A549 (cell line): ENCODE data around the gene AK8. TPM values are rescaled to one million over a fixed set of nuclear protein-coding genes. Genes with fewer than 3 reads are reported as not detected.

Experiments
- ATAC-seq, 2 experiments: fragments of 200-7000 bp in 1 of 2; fragments of >200 bp in 1 of 2; cut with Nextera tagmentation in 1 of 2; cut with Tn5 transposase in 1 of 2; 3 replicates each; pipeline versions ENCODE4 v1.8.0 to v1.9.1; 2018 to 2020; ENCODE audit warnings: mild to moderate bottlenecking in 1 of 2, moderate library complexity in 1 of 2
- CTCF ChIA-PET: fragments of 300-600 bp; sonication (Branson Sonifier 250); formaldehyde crosslinking; extraction: SDS; loops from one replicate; lab custom pipeline; 2021; ENCODE audit warnings: antibody characterized with exemption, inconsistent platforms; lab: Yijun Ruan, JAX
- POLR2A ChIA-PET: fragments of 350-600 bp; formaldehyde crosslinking; extraction: SDS; loops from one replicate; lab custom pipeline; 2021; ENCODE audit warnings: antibody characterized with exemption, inconsistent platforms; lab: Yijun Ruan, JAX
- DNase-seq, 2 experiments: peaks; one replicate each; pipeline versions ENCODE4 v3.0.0 to v3.0.0-alpha.2; 2011 to 2016; ENCODE audit warnings: low read depth in 1 of 2, low spot score in 1 of 2
- FAIRE-seq: peaks from 2 replicates; lab custom pipeline; 2011; peaks lifted over from hg19 to GRCh38; lab: Jason Lieb, UNC
- H3K27ac ChIP-seq, 2 experiments: fragments of >200 bp; sonication (Bioruptor Twin); formaldehyde crosslinking; 3 replicates each; pipeline ENCODE4 v1.5.1; 2016 to 2017
- H3K4me1 ChIP-seq: fragments of >200 bp; sonication (Bioruptor Twin); formaldehyde crosslinking; 3 replicates; pipeline ENCODE4 v1.6.1; 2016
- H3K4me2 ChIP-seq: fragments of >200 bp; sonication (Bioruptor Twin); formaldehyde crosslinking; 3 replicates; pipeline ENCODE4 v1.6.1; 2016
- H3K4me3 ChIP-seq: fragments of >200 bp; sonication (Bioruptor Twin); formaldehyde crosslinking; 3 replicates; pipeline ENCODE4 v1.5.1; 2016
- H3K9me3 ChIP-seq: fragments of >200 bp; sonication (Bioruptor Twin); formaldehyde crosslinking; 3 replicates; pipeline ENCODE4 v1.6.1; 2016
- BHLHE40 ChIP-seq: IDR thresholded peaks from 2 replicates; pipeline ENCODE4 v1.6.1; 2012; ENCODE audit warnings: low read depth, low read length, inconsistent platforms
- CBX2 ChIP-seq: fragments of 200-600 bp; sonication (generic); IDR thresholded peaks from 2 replicates; pipeline ENCODE4 v1.6.1; 2016; ENCODE audit warnings: low read depth, mild to moderate bottlenecking, borderline replicate concordance
- CHD2 ChIP-seq: fragments of 150-350 bp; IDR thresholded peaks from 2 replicates; pipeline ENCODE4 v1.6.1; 2014; ENCODE audit warnings: low read length; ENCODE audit not compliant: partially characterized antibody
- CHD4 ChIP-seq: fragments of 200-600 bp; sonication (generic); IDR thresholded peaks from 2 replicates; pipeline ENCODE4 v1.6.1; 2016; ENCODE audit warnings: antibody characterized with exemption, mild to moderate bottlenecking, borderline replicate concordance
- EHMT2 ChIP-seq: fragments of 200-600 bp; sonication (generic); IDR thresholded peaks from 2 replicates; pipeline ENCODE4 v1.6.1; 2016; ENCODE audit warnings: antibody characterized with exemption, low read depth, mild to moderate bottlenecking, moderate library complexity
- ESRRA ChIP-seq: fragments of 150-350 bp; IDR thresholded peaks from 2 replicates; pipeline ENCODE4 v1.6.1; 2014; ENCODE audit warnings: mild to moderate bottlenecking, low read length, borderline replicate concordance
- FOSB ChIP-seq: fragments of 250-450 bp; sonication (Bioruptor Pico); IDR thresholded peaks from 2 replicates; pipeline ENCODE4 v1.5.0; 2020; ENCODE audit warnings: mild to moderate bottlenecking, moderate library complexity
- FOSL2 ChIP-seq, 2 experiments: fragments of 450-650 bp in 1 of 2; fragments of >200 bp in 1 of 2; sonication (Bioruptor Twin) in 1 of 2; formaldehyde crosslinking; IDR thresholded peaks; 2 replicates each; pipeline versions ENCODE4 v1.5.0 to v1.6.1; 2016 to 2020; ENCODE audit warnings: mild to moderate bottlenecking in 1 of 2, moderate library complexity in 1 of 2
- FOXS1 ChIP-seq: fragments of 250-450 bp; sonication (Bioruptor Pico); IDR thresholded peaks from 2 replicates; pipeline ENCODE4 v1.5.0; 2020; ENCODE audit warnings: mild to moderate bottlenecking, moderate library complexity
- GATA3 ChIP-seq: IDR thresholded peaks from 2 replicates; pipeline ENCODE4 v1.6.1; 2012; ENCODE audit warnings: borderline replicate concordance
- HOXB5 ChIP-seq: fragments of 250-450 bp; sonication (Bioruptor Pico); IDR thresholded peaks from 2 replicates; pipeline ENCODE4 v1.5.0; 2020; ENCODE audit warnings: mild to moderate bottlenecking, moderate library complexity
- KDM5A ChIP-seq: fragments of 200-600 bp; sonication (generic); IDR thresholded peaks from 2 replicates; pipeline ENCODE4 v1.6.1; 2016; ENCODE audit warnings: antibody characterized with exemption, mild to moderate bottlenecking
- MAFK ChIP-seq: fragments of 450-650 bp; IDR thresholded peaks from 2 replicates; pipeline ENCODE4 v1.6.1; 2014; ENCODE audit not compliant: partially characterized antibody
- MYC ChIP-seq: IDR thresholded peaks from 2 replicates; pipeline ENCODE4 v1.6.1; 2012; ENCODE audit warnings: mild to moderate bottlenecking, inconsistent platforms, low read length, improper control_type of control experiment, borderline replicate concordance
- NFE2L2 ChIP-seq: fragments of 150-350 bp; conservative IDR thresholded peaks from 2 replicates; pipeline ENCODE4 v1.6.1; 2014; ENCODE audit warnings: low read length
- NPAS2 ChIP-seq: fragments of 250-450 bp; sonication (Bioruptor Pico); IDR thresholded peaks from 2 replicates; pipeline ENCODE4 v1.8.0; 2022; ENCODE audit warnings: mild to moderate bottlenecking, moderate library complexity, borderline replicate concordance
- POLR2A ChIP-seq: IDR thresholded peaks from 2 replicates; pipeline ENCODE4 v1.6.1; 2012; ENCODE audit warnings: mild to moderate bottlenecking, low read length
- POLR2AphosphoS2 ChIP-seq: conservative IDR thresholded peaks from 2 replicates; pipeline ENCODE4 v1.6.1; 2012; ENCODE audit warnings: low read length, improper control_type of control experiment, inconsistent platforms
- RAD21 ChIP-seq, 2 experiments: fragments of >200 bp in 1 of 2; sonication (Bioruptor Twin) in 1 of 2; formaldehyde crosslinking in 1 of 2; IDR thresholded peaks in 1 of 2; conservative IDR thresholded peaks in 1 of 2; 2 replicates in 1 of 2; 3 replicates in 1 of 2; pipeline ENCODE4 v1.6.1; 2012 to 2018; ENCODE audit warnings: inconsistent platforms in 1 of 2
- RCOR1 ChIP-seq: fragments of 150-350 bp; IDR thresholded peaks from 2 replicates; pipeline ENCODE4 v1.6.1; 2014; ENCODE audit warnings: antibody characterized with exemption, low read length, low read depth
- SREBF2 ChIP-seq: fragments of 450-650 bp; IDR thresholded peaks from 2 replicates; pipeline ENCODE4 v1.6.1; 2014; ENCODE audit warnings: mild to moderate bottlenecking, moderate library complexity
- TFCP2L1 ChIP-seq: fragments of 250-450 bp; sonication (Bioruptor Pico); IDR thresholded peaks from 2 replicates; pipeline ENCODE4 v1.5.0; 2021; ENCODE audit warnings: mild to moderate bottlenecking
- ZNF302 ChIP-seq: fragments of 250-450 bp; sonication (Bioruptor Pico); IDR thresholded peaks from 2 replicates; pipeline ENCODE4 v1.9.0; 2021; ENCODE audit warnings: inconsistent platforms, mild to moderate bottlenecking, moderate library complexity
- WGBS: methylation state at CpG from one replicate; pipeline ENCODE4 v1.1.6; 2017; ENCODE audit errors: missing lambda C conversion rate; 5-methylcytosine and 5-hydroxymethylcytosine counted together
- polyA plus RNA-seq, 4 experiments: library from polyadenylated mRNA; depleted of rRNA in 3 of 4; stranded (reverse); fragments of >200 nt; fragmentation: RNase III in 1 of 4; extraction: RNeasy Plus Mini Kit Qiagen cat#74134 plus additional on column Dnase treatment in 1 of 4; gene quantifications; 2 replicates in 3 of 4; 3 replicates in 1 of 4; pipeline ENCODE4 v1.2.3, GENCODE V29; 2011 to 2017
- TF ChIP-seq, protein P1 (sequence below): fragments of 250-450 bp; sonication (Bioruptor Pico); IDR thresholded peaks from 2 replicates; pipeline ENCODE4 v1.5.0; 2020; ENCODE audit warnings: low read depth, mild to moderate bottlenecking, moderate library complexity

The AK8 gene
- polyA plus RNA-seq, 2 of the 4 experiments (the other 2 are of a cell fraction), result 0.61 to 0.63 TPM

DNA sequence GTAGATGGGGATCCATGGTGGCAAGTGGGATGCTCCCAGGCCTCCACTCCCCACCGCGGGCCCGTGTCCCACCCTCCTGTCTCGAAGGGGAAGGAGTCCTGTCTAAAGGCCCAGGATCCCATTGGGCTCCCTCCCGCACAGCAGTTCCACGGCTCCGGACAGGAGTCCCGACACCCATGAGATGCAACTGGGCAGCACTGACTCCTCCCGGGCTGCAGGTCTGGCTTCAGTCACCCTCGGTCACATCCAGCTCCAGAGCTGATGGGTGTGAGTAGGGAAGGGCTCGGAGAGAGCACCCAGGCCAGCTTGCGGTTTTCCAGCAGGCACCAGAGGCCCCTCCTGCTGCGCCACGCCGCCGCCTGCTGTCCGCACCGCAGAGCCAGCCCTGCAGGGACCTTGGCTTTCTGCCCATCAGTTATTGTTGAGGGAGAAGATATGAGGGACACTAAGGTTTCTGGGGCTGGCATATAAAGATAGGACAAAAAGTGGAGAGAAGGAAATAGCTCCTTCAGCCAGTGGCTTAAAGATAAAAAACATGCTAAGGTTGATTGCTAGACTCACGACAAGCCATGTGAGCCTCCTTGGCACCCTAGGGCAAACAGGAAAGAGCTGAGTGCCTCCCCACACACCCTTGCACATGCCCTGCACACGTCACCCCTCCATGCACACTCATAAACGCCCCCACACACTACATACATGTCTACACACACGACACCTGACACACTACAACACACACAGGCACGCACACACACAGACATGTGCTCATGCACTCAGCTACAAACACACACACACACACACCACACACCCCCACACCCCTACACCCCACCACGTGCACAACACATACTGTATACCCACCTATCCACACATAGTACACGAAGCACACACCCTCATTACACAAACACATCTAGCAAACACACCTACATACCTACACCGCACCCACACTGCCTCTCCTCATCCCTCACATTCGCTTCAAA is 79.0 kb downstream of the AK8 start:
- no peak for FAIRE-seq

DNA sequence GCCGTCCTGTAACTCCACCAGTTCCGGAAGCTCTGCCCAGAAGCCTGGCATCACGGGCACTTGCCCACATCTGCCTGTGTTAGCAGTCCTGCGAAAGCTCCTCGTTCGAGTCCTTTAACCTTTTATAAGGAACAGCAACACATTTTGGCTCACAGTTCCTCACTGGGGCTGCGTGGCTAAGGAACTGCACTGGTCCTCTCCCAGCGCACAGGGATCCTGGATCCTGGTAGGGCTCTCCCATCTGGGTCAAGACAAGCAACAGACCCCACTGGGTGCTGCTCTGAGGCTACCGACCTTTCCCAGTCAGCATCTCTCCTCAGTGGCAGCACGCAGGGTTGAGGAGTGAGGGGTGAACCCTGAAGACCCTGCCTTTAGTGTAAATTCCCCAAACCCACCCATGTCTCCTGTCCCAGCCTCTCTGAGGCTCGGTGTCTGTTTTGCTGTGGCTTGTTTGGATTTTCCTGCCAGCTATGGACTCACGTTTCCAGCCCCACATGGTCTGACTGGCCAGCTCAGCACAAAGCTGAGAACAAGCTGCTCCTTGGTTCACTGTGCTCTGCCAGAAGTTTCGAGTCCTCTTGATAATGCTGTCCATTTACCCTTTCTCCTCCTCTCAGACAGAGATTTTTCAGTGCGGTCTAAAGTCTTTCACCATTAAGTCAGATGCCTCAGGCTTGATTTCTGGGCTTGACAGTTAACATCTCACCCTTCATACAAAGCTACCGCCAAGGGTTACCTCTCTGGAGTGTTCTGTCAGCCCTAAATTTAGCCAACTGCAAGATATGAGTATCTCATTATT is 80.0 kb downstream of the AK8 start:
- no peak overlapping the region for H3K27ac ChIP-seq
- no peak overlapping the region for H3K4me3 ChIP-seq
- FAIRE-seq (no peak), ATAC-seq (no peak)
- 69% methylated on average over 15 of the region's 15 CpGs for WGBS
- ChIA-PET POLR2A (no interaction called here), CTCF (interaction anchor here (0.8 to 1.8 kb wide), 6 partner anchors 10 to 289 kb away, joined by 3 to 12 read pairs (median 4); no protein-coding TSS in a partner anchor)
- TF ChIP-seq POLR2A (no peak), RAD21 (conservative IDR thresholded peaks at IDR 0.05 in 1 of 2, IDR thresholded peaks at IDR 0.05 in 1 of 2) (no peak), KDM5A (no peak), FOSL2 (IDR thresholded peaks at IDR 0.05) (no peak), FOSL2 (CRISPR knock-in tag; IDR thresholded peaks at IDR 0.05) (no peak), POLR2AphosphoS2 (no peak), NFE2L2 (no peak), FOSB (CRISPR knock-in tag) (no peak), NPAS2 (CRISPR knock-in tag) (no peak), GATA3 (no peak), CHD4 (no peak), HOXB5 (no peak), ZNF302 (CRISPR knock-in tag) (no peak), CBX2 (no peak), TFCP2L1 (CRISPR knock-in tag) (no peak)
- TF ChIP-seq, protein P1, sequence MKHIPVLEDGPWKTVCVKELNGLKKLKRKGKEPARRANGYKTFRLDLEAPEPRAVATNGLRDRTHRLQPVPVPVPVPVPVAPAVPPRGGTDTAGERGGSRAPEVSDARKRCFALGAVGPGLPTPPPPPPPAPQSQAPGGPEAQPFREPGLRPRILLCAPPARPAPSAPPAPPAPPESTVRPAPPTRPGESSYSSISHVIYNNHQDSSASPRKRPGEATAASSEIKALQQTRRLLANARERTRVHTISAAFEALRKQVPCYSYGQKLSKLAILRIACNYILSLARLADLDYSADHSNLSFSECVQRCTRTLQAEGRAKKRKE (CRISPR knock-in tag), result no peak
- TF ChIP-seq, all 56 proteins: peak for 0
- no peak for DNase-seq
- H3K4me2 ChIP-seq, result no peak overlapping the region
- H3K4me1 ChIP-seq, result 0 out of 3 replicates have a peak, but pooled peaks cover 3% of the 10 kb centered on the region
- H3K9me3 ChIP-seq, result no peaks in the 10 kb centered on the region

More for the DNA sequence above, 79.0 kb downstream of the AK8 start:
- no peak overlapping the region for H3K4me2 ChIP-seq
- ATAC-seq (no peak), DNase-seq (no peak)
- 73% methylated on average over 25 of the region's 27 CpGs for WGBS
- H3K9me3 ChIP-seq, result no peaks in the 10 kb centered on the region
- no peak overlapping the region for H3K27ac ChIP-seq
- POLR2A ChIA-PET, result no interaction called here
- no peak overlapping the region for H3K4me3 ChIP-seq
- H3K4me1 ChIP-seq, result 0 out of 3 replicates have a peak, but pooled peaks cover 3% of the 10 kb centered on the region
- no peak for TF ChIP-seq CHD2
- TF ChIP-seq FOXS1 (CRISPR knock-in tag), result no peak
- no peak for TF ChIP-seq EHMT2
- no peak for TF ChIP-seq SREBF2
- TF ChIP-seq MAFK, result no peak
- no peak for TF ChIP-seq ESRRA
- TF ChIP-seq MYC, result no peak
- no peak for TF ChIP-seq ZNF302 (CRISPR knock-in tag)
- TF ChIP-seq HOXB5, result no peak
- TF ChIP-seq RAD21 (conservative IDR thresholded peaks at IDR 0.05 in 1 of 2, IDR thresholded peaks at IDR 0.05 in 1 of 2), result no peak
- TF ChIP-seq NFE2L2, result no peak
- TF ChIP-seq BHLHE40, result no peak
- no peak for TF ChIP-seq RCOR1
- CTCF ChIA-PET, result interaction anchor here (0.6 to 1.9 kb wide), 25 partner anchors 11 to 391 kb away, joined by 3 to 12 read pairs (median 4); no protein-coding TSS in a partner anchor
